Caco-2 (cell line): ENCODE results near the gene LRRC8E. TPM values are rescaled to one million over a fixed set of nuclear protein-coding genes. Genes with fewer than 3 reads are reported as not detected.
"Not testable (repeated sequence)": the region's sequence is repeated elsewhere in the genome, so short reads cannot be mapped to it uniquely, and the experiment has no call there.

Source experiments
- BruUV-seq: library from RNA; stranded (reverse); fragments of 400-500 nt; replicated peaks from 2 replicates; lab custom pipeline; 2021; lab: Mats Ljungman, UMichigan
- CTCF ChIA-PET: fragments of 300-600 bp; sonication (Branson Sonifier 250); formaldehyde crosslinking; loops from one replicate; lab custom pipeline; 2022; ENCODE audit warnings: antibody characterized with exemption; lab: Charles Lee
- POLR2A ChIA-PET: fragments of 300-600 bp; sonication (Branson Sonifier 250); formaldehyde crosslinking; loops from one replicate; lab custom pipeline; 2022; ENCODE audit warnings: antibody characterized with exemption; lab: Charles Lee
- DNase-seq, 2 experiments: peaks; one replicate each; pipeline versions ENCODE4 v3.0.0 to v3.0.0-alpha.2; 2020 to 2022
- H3K27me3 ChIP-seq: replicated peaks from 2 replicates; pipeline ENCODE4 v1.6.0; 2011; ENCODE audit warnings: low read length; ENCODE audit not compliant: control insufficient read depth, insufficient read depth
- H3K36me3 ChIP-seq: 2 replicates; pipeline ENCODE4 v1.5.1; 2011; ENCODE audit warnings: low read length; ENCODE audit not compliant: control insufficient read depth, insufficient read depth
- H3K4me1 ChIP-seq: fragments of 250-450 bp; sonication (Bioruptor Pico); 2 replicates; pipeline ENCODE4 v1.5.1; 2020; ENCODE audit warnings: mild to moderate bottlenecking
- H3K4me3 ChIP-seq: 2 replicates; pipeline ENCODE4 v1.5.1; 2011; ENCODE audit warnings: low read depth, mild to moderate bottlenecking, control low read depth, low read length
- H3K9me3 ChIP-seq: fragments of 250-450 bp; sonication (Bioruptor Pico); 2 replicates; pipeline ENCODE4 v1.5.1; 2020; ENCODE audit warnings: mild to moderate bottlenecking, moderate library complexity
- H3K27ac Mint-ChIP-seq: one replicate; pipeline ENCODE4 v1.8.0; 2022; ENCODE audit warnings: mixed read lengths; ENCODE audit not compliant: unreplicated experiment
- H3K27me3 Mint-ChIP-seq: one replicate; pipeline ENCODE4 v1.8.0; 2022; ENCODE audit warnings: mixed read lengths; ENCODE audit not compliant: insufficient read depth, unreplicated experiment
- H3K36me3 Mint-ChIP-seq: one replicate; pipeline ENCODE4 v1.8.0; 2022; ENCODE audit warnings: mild to moderate bottlenecking, mixed read lengths; ENCODE audit not compliant: insufficient read depth, unreplicated experiment
- H3K4me1 Mint-ChIP-seq: one replicate; pipeline ENCODE4 v1.8.0; 2022; ENCODE audit warnings: low read depth, mixed read lengths; ENCODE audit not compliant: unreplicated experiment
- H3K4me3 Mint-ChIP-seq: one replicate; pipeline ENCODE4 v1.8.0; 2022; ENCODE audit warnings: mild to moderate bottlenecking, moderate library complexity, mixed read lengths; ENCODE audit not compliant: unreplicated experiment
- H3K9me3 Mint-ChIP-seq: one replicate; pipeline ENCODE4 v1.8.0; 2022; ENCODE audit warnings: mixed read lengths; ENCODE audit not compliant: unreplicated experiment
- CTCF ChIP-seq, 2 experiments: fragments of 200-600 bp in 1 of 2; IDR thresholded peaks; 1 replicate in 1 of 2; 2 replicates in 1 of 2; pipeline versions ENCODE4 v1.5.1 to v1.8.0; 2011 to 2022; ENCODE audit warnings: antibody characterized with exemption in 1 of 2, control low read depth in 1 of 2, inconsistent platforms in 1 of 2, low read depth in 1 of 2, low read length in 1 of 2, mild to moderate bottlenecking in 1 of 2, moderate library complexity in 1 of 2; ENCODE audit not compliant: insufficient read depth in 1 of 2, severe bottlenecking in 1 of 2, unreplicated experiment in 1 of 2
- intact Hi-C: fragments of 100-400 bp; cut with micrococcal nuclease; formaldehyde crosslinking; loops from one replicate; pipeline ENCODE4 v1.10.0; 2022; ENCODE audit not compliant: unreplicated experiment
- total RNA-seq: library from RNA; stranded (reverse); gene quantifications from 2 replicates; pipeline ENCODE4 v1.2.3, GENCODE V29; 2022

Gene LRRC8E
- total RNA-seq, 1 experiment from 2014 or later: 6.7 TPM

- Mint-ChIP-seq H3K27me3 (no peaks in the 10 kb centered on the region), H3K9me3 (no peaks in the 10 kb centered on the region), H3K27ac (no peak overlapping the region), H3K4me3 (no peak overlapping the region), H3K4me1 (peaks cover 10% of the 10 kb centered on the region), H3K36me3 (peaks cover 10% of the 10 kb centered on the region)
- intact Hi-C loops: no loop called here
- ChIA-PET POLR2A (no interaction called here), CTCF (interaction anchor here (0.6 to 3.6 kb wide), 4 partner anchors 12 to 462 kb away, joined by 3 to 20 read pairs (median 4); no protein-coding TSS in a partner anchor)
- BruUV-seq: no TSS peak
- DNase-seq: no peak
- peaks cover 11% of the 10 kb centered on the region for H3K4me1 ChIP-seq
- no peak overlapping the region for H3K4me3 ChIP-seq
- no peaks in the 10 kb centered on the region for H3K36me3 ChIP-seq
- H3K27me3 ChIP-seq: no peaks in the 10 kb centered on the region
- H3K9me3 ChIP-seq: no peaks in the 10 kb centered on the region
- TF ChIP-seq CTCF (IDR thresholded peaks at IDR 0.05; ENCODE audit: insufficient read depth in 1 of 2, low read depth in 1 of 2, low read length in 1 of 2, severe bottlenecking in 1 of 2, unreplicated experiment in 1 of 2): no peak
Measured at GRCh38 chr19:7856679-7857663, 31.3 kb upstream of the LRRC8E start.

GRCh38 chr19:7857727-7858108 is 30.6 kb upstream of the LRRC8E start:
- Histone ChIP-seq H3K27me3 (no peaks in the 10 kb centered on the region), H3K4me3 (no peak overlapping the region), H3K4me1 (peaks cover 11% of the 10 kb centered on the region), H3K9me3 (no peaks in the 10 kb centered on the region), H3K36me3 (no peaks in the 10 kb centered on the region)
- H3K27me3 Mint-ChIP-seq: no peaks in the 10 kb centered on the region
- H3K4me1 Mint-ChIP-seq: peaks cover 10% of the 10 kb centered on the region
- no TSS peak for BruUV-seq
- CTCF ChIA-PET: interaction anchor here (0.6 to 3.6 kb wide), 5 partner anchors 11 to 461 kb away, joined by 3 to 20 read pairs (median 3); partner anchors contain the start of gene TRAPPC5
- intact Hi-C loops: no loop called here
- H3K36me3 Mint-ChIP-seq: peaks cover 10% of the 10 kb centered on the region
- POLR2A ChIA-PET: no interaction called here
- H3K27ac Mint-ChIP-seq: no peak overlapping the region
- H3K9me3 Mint-ChIP-seq: no peaks in the 10 kb centered on the region
- no peak for TF ChIP-seq CTCF (IDR thresholded peaks at IDR 0.05; ENCODE audit: insufficient read depth in 1 of 2, low read depth in 1 of 2, low read length in 1 of 2, severe bottlenecking in 1 of 2, unreplicated experiment in 1 of 2)
- no peak for DNase-seq
- no peak overlapping the region for H3K4me3 Mint-ChIP-seq

GRCh38 chr19:7858109-7858770 is 30.1 kb upstream of the LRRC8E start:
- H3K9me3 Mint-ChIP-seq: no peaks in the 10 kb centered on the region
- no TSS peak for BruUV-seq
- H3K36me3 ChIP-seq: no peaks in the 10 kb centered on the region
- H3K36me3 Mint-ChIP-seq: peaks cover 5% of the 10 kb centered on the region
- H3K27me3 ChIP-seq: no peaks in the 10 kb centered on the region
- H3K4me1 ChIP-seq: peaks cover 6% of the 10 kb centered on the region
- no peak overlapping the region for H3K27ac Mint-ChIP-seq
- no peak for DNase-seq
- H3K9me3 ChIP-seq: no peaks in the 10 kb centered on the region
- H3K4me3 ChIP-seq: no peak overlapping the region
- ChIA-PET CTCF (interaction anchor here (1.1 to 3.6 kb wide), 2 partner anchors 11 to 177 kb away, joined by 3 to 20 read pairs; partner anchors contain the start of gene TRAPPC5), POLR2A (no interaction called here)
- intact Hi-C loops: no loop called here
- H3K4me1 Mint-ChIP-seq: peaks cover 5% of the 10 kb centered on the region
- no peak overlapping the region for H3K4me3 Mint-ChIP-seq
- no peaks in the 10 kb centered on the region for H3K27me3 Mint-ChIP-seq
- no peak for TF ChIP-seq CTCF (IDR thresholded peaks at IDR 0.05; ENCODE audit: insufficient read depth in 1 of 2, low read depth in 1 of 2, low read length in 1 of 2, severe bottlenecking in 1 of 2, unreplicated experiment in 1 of 2)

- H3K4me3 Mint-ChIP-seq, intact Hi-C loops, H3K9me3 Mint-ChIP-seq: not testable (repeated sequence)
Measured at GRCh38 chr19:7859087-7859486, 29.2 kb upstream of the LRRC8E start.

More at GRCh38 chr19:7859087-7859486, 29.2 kb upstream of the LRRC8E start:
- POLR2A ChIA-PET, DNase-seq, H3K9me3 ChIP-seq, H3K27me3 Mint-ChIP-seq, H3K27ac Mint-ChIP-seq, H3K27me3 ChIP-seq, H3K4me1 Mint-ChIP-seq, BruUV-seq, H3K36me3 ChIP-seq, H3K4me1 ChIP-seq, H3K36me3 Mint-ChIP-seq, H3K4me3 ChIP-seq: not testable (repeated sequence)
- CTCF ChIA-PET: interaction anchor here (3.6 kb wide), 1 partner anchor 10 kb away, joined by 20 read pairs; no protein-coding TSS in a partner anchor
